HepG2 (cell line): Measurements from ENCODE around the gene CA9. TPM values are rescaled to one million over a fixed set of nuclear protein-coding genes. Genes with fewer than 3 reads are reported as not detected.
A peak's percentile ranks its signal among the peaks of the same experiment; 100 is the strongest.

Experiments used
- DPF2 ChIP-seq: sonication (generic); formaldehyde crosslinking; IDR thresholded peaks from 2 replicates; pipeline ENCODE4 v1.4.0; 2020; ENCODE audit warnings: mild to moderate bottlenecking, low read depth, missing genetic modification reagents, borderline replicate concordance
- GABPB1 ChIP-seq: IDR thresholded peaks from 2 replicates; pipeline ENCODE4 v1.6.1; 2016; ENCODE audit warnings: mild to moderate bottlenecking, missing genetic modification reagents, moderate library complexity, missing compliant biosample characterization
- HMGXB3 ChIP-seq: sonication (generic); formaldehyde crosslinking; IDR thresholded peaks from 2 replicates; pipeline ENCODE4 v1.4.0; 2020; ENCODE audit warnings: missing genetic modification reagents, borderline replicate concordance
- HNF4G ChIP-seq, 2 experiments: sonication (generic) in 1 of 2; formaldehyde crosslinking in 1 of 2; IDR thresholded peaks; 2 replicates each; pipeline versions ENCODE4 v1.4.0 to v1.6.1; 2011 to 2020; ENCODE audit warnings: borderline replicate concordance in 2 of 2, low read depth in 2 of 2, mild to moderate bottlenecking in 2 of 2, low read length in 1 of 2, missing genetic modification reagents in 1 of 2, moderate library complexity in 1 of 2
- MEIS2 ChIP-seq: sonication (generic); formaldehyde crosslinking; IDR thresholded peaks from 2 replicates; pipeline ENCODE4 v1.9.0; 2021; ENCODE audit warnings: mild to moderate bottlenecking, missing genetic modification reagents
- MNT ChIP-seq: fragments of 450-650 bp; IDR thresholded peaks from 2 replicates; pipeline ENCODE4 v1.6.1; 2016
- NR2F1 ChIP-seq, 2 experiments: fragments of 450-650 bp in 1 of 2; formaldehyde crosslinking in 1 of 2; IDR thresholded peaks; 2 replicates each; pipeline versions ENCODE4 v1.5.0 to v1.6.1; 2016 to 2020; ENCODE audit warnings: mild to moderate bottlenecking in 1 of 2, missing compliant biosample characterization in 1 of 2, missing genetic modification reagents in 1 of 2, moderate library complexity in 1 of 2
- RFX5 ChIP-seq: IDR thresholded peaks from 2 replicates; pipeline ENCODE4 v1.6.1; 2011; ENCODE audit warnings: low read depth, low read length, improper control_type of control experiment
- SMAD3 ChIP-seq: sonication (generic); formaldehyde crosslinking; IDR thresholded peaks from 2 replicates; pipeline ENCODE4 v1.4.0; 2020; ENCODE audit warnings: missing genetic modification reagents
- ZNF101 ChIP-seq: sonication (generic); formaldehyde crosslinking; IDR thresholded peaks from 2 replicates; pipeline ENCODE4 v1.4.0; 2020; ENCODE audit warnings: mild to moderate bottlenecking, low read depth, missing genetic modification reagents, borderline replicate concordance
- ZNF234 ChIP-seq: sonication (generic); formaldehyde crosslinking; conservative IDR thresholded peaks from 2 replicates; pipeline ENCODE4 v1.5.1; 2020; ENCODE audit warnings: mild to moderate bottlenecking, missing genetic modification reagents
- ZNF513 ChIP-seq: sonication (generic); formaldehyde crosslinking; conservative IDR thresholded peaks from 2 replicates; pipeline ENCODE4 v1.5.0; 2020; ENCODE audit warnings: missing genetic modification reagents
- ZNF550 ChIP-seq: sonication (generic); formaldehyde crosslinking; IDR thresholded peaks from 2 replicates; pipeline ENCODE4 v1.4.0; 2020; ENCODE audit warnings: mild to moderate bottlenecking, missing genetic modification reagents, borderline replicate concordance
- ZNF577 ChIP-seq: sonication (generic); formaldehyde crosslinking; IDR thresholded peaks from 2 replicates; pipeline ENCODE4 v1.4.0; 2020; ENCODE audit warnings: mild to moderate bottlenecking, low read depth, missing genetic modification reagents, borderline replicate concordance
- ZNF629 ChIP-seq: sonication (generic); formaldehyde crosslinking; conservative IDR thresholded peaks from 2 replicates; pipeline ENCODE4 v1.5.0; 2020; ENCODE audit warnings: missing genetic modification reagents
- ZNF678 ChIP-seq: sonication (generic); formaldehyde crosslinking; IDR thresholded peaks from 2 replicates; pipeline ENCODE4 v1.4.0; 2020; ENCODE audit warnings: mild to moderate bottlenecking, missing genetic modification reagents
- ZNF775 ChIP-seq: sonication (generic); formaldehyde crosslinking; IDR thresholded peaks from 2 replicates; pipeline ENCODE4 v1.4.0; 2020; ENCODE audit warnings: missing genetic modification reagents, mild to moderate bottlenecking, moderate library complexity, borderline replicate concordance
- ZNF816 ChIP-seq: sonication (generic); formaldehyde crosslinking; IDR thresholded peaks from 2 replicates; pipeline ENCODE4 v1.8.0; 2022; ENCODE audit warnings: missing genetic modification reagents, mild to moderate bottlenecking, borderline replicate concordance
- polyA plus RNA-seq, 8 experiments: library from polyadenylated mRNA; depleted of rRNA in 3 of 8; stranded (reverse) in 7 of 8; unstranded in 1 of 8; fragments of >200 nt; fragmentation: Illumina TruSeq in 4 of 8; extraction: Trizol in 4 of 8; gene quantifications; 2 replicates each; pipeline versions ENCODE4 v1.2.1 to v1.2.3, GENCODE V29; 2011 to 2016; ENCODE audit warnings: low read depth in 4 of 8, missing spikeins in 1 of 8, mixed read lengths in 1 of 8; ENCODE audit not compliant: insufficient read depth in 1 of 8
- total RNA-seq, 5 experiments: library from RNA; depleted of rRNA; stranded (reverse); fragments of >200 nt; fragmentation: Illumina TruSeq; extraction: Trizol; gene quantifications; 2 replicates each; pipeline ENCODE4 v1.2.3, GENCODE V29; 2016; ENCODE audit warnings: low read depth in 1 of 5
- TF ChIP-seq, protein P1 (sequence below): IDR thresholded peaks from 2 replicates; pipeline ENCODE4 v1.6.1; 2016; ENCODE audit warnings: missing genetic modification reagents, missing compliant biosample characterization

The CA9 gene
- total and polyA plus RNA-seq, 2 of the 13 experiments (the other 11 are each of a cell fraction or from before 2014, with no cell fraction given), result 0.13 to 152 TPM

GRCh38 chr9:35664531-35665470, 8.9 kb upstream of the CA9 start, which contains the start of gene ARHGEF39 (continued):
- TF ChIP-seq DPF2 (CRISPR knock-in tag) (no peak), GABPB1 (CRISPR knock-in tag) (peak; percentile 97), NR2F1 (CRISPR knock-in tag; IDR thresholded peaks at IDR 0.05) (no peak), ZNF678 (CRISPR knock-in tag) (no peak), ZNF101 (CRISPR knock-in tag) (0 out of 2 replicates have a peak, but pooled peaks have one; percentile 2), SMAD3 (CRISPR knock-in tag) (0 out of 2 replicates have a peak, but pooled peaks have one; percentile 37), HNF4G (IDR thresholded peaks at IDR 0.05; ENCODE audit: borderline replicate concordance, low read depth, low read length) (no peak), HNF4G (CRISPR knock-in tag; IDR thresholded peaks at IDR 0.05; ENCODE audit: borderline replicate concordance, low read depth) (no peak), ZNF816 (no peak), ZNF577 (no peak), MEIS2 (CRISPR knock-in tag) (peak; percentile 68), RFX5 (no peak), HMGXB3 (CRISPR knock-in tag) (no peak), MNT (0 out of 2 replicates have a peak, but pooled peaks have one; percentile 4), ZNF550 (CRISPR knock-in tag) (no peak), ZNF234 (CRISPR knock-in tag) (no peak), ZNF775 (CRISPR knock-in tag) (no peak), ZNF513 (CRISPR knock-in tag) (peak; percentile 68; the same call in 1 of the 2 replicates), ZNF629 (CRISPR knock-in tag) (peak; percentile 96)
- TF ChIP-seq, protein P1, sequence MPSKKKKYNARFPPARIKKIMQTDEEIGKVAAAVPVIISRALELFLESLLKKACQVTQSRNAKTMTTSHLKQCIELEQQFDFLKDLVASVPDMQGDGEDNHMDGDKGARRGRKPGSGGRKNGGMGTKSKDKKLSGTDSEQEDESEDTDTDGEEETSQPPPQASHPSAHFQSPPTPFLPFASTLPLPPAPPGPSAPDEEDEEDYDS (CRISPR knock-in tag), result peak; percentile 45
